Measurements from ENCODE around the gene NSUN5.

GRCh38 chr7:73345538-73345937 lies 36.9 kb upstream of the NSUN5 start:
- no peak for TF ChIP-seq CTCF (conservative IDR thresholded peaks at IDR 0.05; ENCODE audit: low read depth in 2 of 2)
- TF ChIP-seq EZH2 (IDR thresholded peaks at IDR 0.05; ENCODE audit: low read depth, unreplicated experiment): no peak
- TF ChIP-seq ETS1 (IDR thresholded peaks at IDR 0.05): no peak
- no peak for TF ChIP-seq STAT1 (IDR thresholded peaks at IDR 0.05; ENCODE audit: unreplicated experiment)
- no peak for TF ChIP-seq EZH2phosphoT487 (IDR thresholded peaks at IDR 0.05; ENCODE audit: unreplicated experiment)
- no peak for TF ChIP-seq REST (IDR thresholded peaks at IDR 0.05; ENCODE audit: unreplicated experiment)
- no peak for TF ChIP-seq POLR2AphosphoS5 (IDR thresholded peaks at IDR 0.05; ENCODE audit: low read depth)
- TF ChIP-seq NANOG (IDR thresholded peaks at IDR 0.05; ENCODE audit: borderline replicate concordance): no peak
- no peak for TF ChIP-seq CREB1 (CRISPR knock-in tag; IDR thresholded peaks at IDR 0.05; ENCODE audit: low read depth)
- no peak for TF ChIP-seq JUNB (IDR thresholded peaks at IDR 0.05; ENCODE audit: unreplicated experiment)
- no peak for TF ChIP-seq ZNF114 (CRISPR knock-in tag; IDR thresholded peaks at IDR 0.05)
- no peak for TF ChIP-seq ZNF331 (CRISPR knock-in tag; IDR thresholded peaks at IDR 0.05; ENCODE audit: low read depth)
- TF ChIP-seq ZNF462 (CRISPR knock-in tag; IDR thresholded peaks at IDR 0.05): no peak

Data from GM23338 (cell line).